ENCODE measurements around the gene OSBPL9.

The OSBPL9 gene

GRCh38 chr1:51752073-51752948, 135.4 kb downstream of the OSBPL9 start:
- Histone ChIP-seq H3K4me3 (ENCODE audit: low read length) (no peak overlapping the region), H3K9me3 (ENCODE audit: low read length) (peaks cover 2% of the 10 kb centered on the region), H3K36me3 (ENCODE audit: insufficient read depth, low read length) (peaks cover 42% of the 10 kb centered on the region), H3K4me1 (ENCODE audit: insufficient read depth, low read length) (no peaks in the 10 kb centered on the region), H2AFZ (ENCODE audit: low read depth, low read length) (no peak overlapping the region), H3K27me3 (ENCODE audit: insufficient read depth, low read length) (no peaks in the 10 kb centered on the region)

GRCh38 chr1:51753969-51754368, 137.1 kb downstream of the OSBPL9 start:
- Histone ChIP-seq H3K27me3 (ENCODE audit: insufficient read depth, low read length) (no peaks in the 10 kb centered on the region), H3K36me3 (ENCODE audit: insufficient read depth, low read length) (peaks cover 43% of the 10 kb centered on the region), H3K9me3 (ENCODE audit: low read length) (peaks cover 2% of the 10 kb centered on the region), H3K4me3 (ENCODE audit: low read length) (no peak overlapping the region), H2AFZ (ENCODE audit: low read depth, low read length) (no peak overlapping the region), H3K4me1 (ENCODE audit: insufficient read depth, low read length) (no peaks in the 10 kb centered on the region)

- Histone ChIP-seq H3K27me3 (ENCODE audit: insufficient read depth, low read length) (no peaks in the 10 kb centered on the region), H3K4me1 (ENCODE audit: insufficient read depth, low read length) (no peaks in the 10 kb centered on the region), H2AFZ (ENCODE audit: low read depth, low read length) (no peak overlapping the region), H3K4me3 (ENCODE audit: low read length) (no peak overlapping the region), H3K36me3 (ENCODE audit: insufficient read depth, low read length) (peaks cover 38% of the 10 kb centered on the region), H3K9me3 (ENCODE audit: low read length) (peaks cover 2% of the 10 kb centered on the region)
Measured at GRCh38 chr1:51754666-51755065, 137.8 kb downstream of the OSBPL9 start.

GRCh38 chr1:51755437-51755836, 138.5 kb downstream of the OSBPL9 start:
- no peaks in the 10 kb centered on the region for H3K27me3 ChIP-seq (ENCODE audit: insufficient read depth, low read length)
- H2AFZ ChIP-seq (ENCODE audit: low read depth, low read length): no peak overlapping the region
- H3K4me3 ChIP-seq (ENCODE audit: low read length): no peak overlapping the region
- peaks cover 35% of the 10 kb centered on the region for H3K36me3 ChIP-seq (ENCODE audit: insufficient read depth, low read length)
- no peaks in the 10 kb centered on the region for H3K4me1 ChIP-seq (ENCODE audit: insufficient read depth, low read length)
- peaks cover 2% of the 10 kb centered on the region for H3K9me3 ChIP-seq (ENCODE audit: low read length)

GRCh38 chr1:51756290-51756689, 139.4 kb downstream of the OSBPL9 start:
- Histone ChIP-seq H2AFZ (ENCODE audit: low read depth, low read length) (no peak overlapping the region), H3K4me3 (ENCODE audit: low read length) (no peak overlapping the region), H3K27me3 (ENCODE audit: insufficient read depth, low read length) (no peaks in the 10 kb centered on the region), H3K4me1 (ENCODE audit: insufficient read depth, low read length) (no peaks in the 10 kb centered on the region), H3K36me3 (ENCODE audit: insufficient read depth, low read length) (peaks cover 35% of the 10 kb centered on the region), H3K9me3 (ENCODE audit: low read length) (peaks cover 2% of the 10 kb centered on the region)

GRCh38 chr1:51758310-51758709, 141.4 kb downstream of the OSBPL9 start:
- H3K9me3 ChIP-seq (ENCODE audit: low read length): no peaks in the 10 kb centered on the region
- no peak overlapping the region for H2AFZ ChIP-seq (ENCODE audit: low read depth, low read length)
- H3K4me3 ChIP-seq (ENCODE audit: low read length): no peak overlapping the region
- H3K27me3 ChIP-seq (ENCODE audit: insufficient read depth, low read length): no peaks in the 10 kb centered on the region
- no peaks in the 10 kb centered on the region for H3K4me1 ChIP-seq (ENCODE audit: insufficient read depth, low read length)
- H3K36me3 ChIP-seq (ENCODE audit: insufficient read depth, low read length): peaks cover 24% of the 10 kb centered on the region

- H3K4me3 ChIP-seq (ENCODE audit: low read length): no peak overlapping the region
- no peaks in the 10 kb centered on the region for H3K27me3 ChIP-seq (ENCODE audit: insufficient read depth, low read length)
- H2AFZ ChIP-seq (ENCODE audit: low read depth, low read length): no peak overlapping the region
- H3K4me1 ChIP-seq (ENCODE audit: insufficient read depth, low read length): no peaks in the 10 kb centered on the region
- no peaks in the 10 kb centered on the region for H3K9me3 ChIP-seq (ENCODE audit: low read length)
- H3K36me3 ChIP-seq (ENCODE audit: insufficient read depth, low read length): peaks cover 19% of the 10 kb centered on the region
Measured at GRCh38 chr1:51760872-51761271, 144.0 kb downstream of the OSBPL9 start.

- Histone ChIP-seq H2AFZ (ENCODE audit: low read depth, low read length) (no peak overlapping the region), H3K4me1 (ENCODE audit: insufficient read depth, low read length) (no peaks in the 10 kb centered on the region), H3K36me3 (ENCODE audit: insufficient read depth, low read length) (peaks cover 23% of the 10 kb centered on the region), H3K9me3 (ENCODE audit: low read length) (no peaks in the 10 kb centered on the region), H3K4me3 (ENCODE audit: low read length) (no peak overlapping the region), H3K27me3 (ENCODE audit: insufficient read depth, low read length) (no peaks in the 10 kb centered on the region)
Measured at GRCh38 chr1:51761351-51761750, 144.5 kb downstream of the OSBPL9 start.

- H2AFZ ChIP-seq (ENCODE audit: low read depth, low read length): no peak overlapping the region
- no peaks in the 10 kb centered on the region for H3K4me1 ChIP-seq (ENCODE audit: insufficient read depth, low read length)
- peaks cover 51% of the 10 kb centered on the region for H3K36me3 ChIP-seq (ENCODE audit: insufficient read depth, low read length)
- H3K4me3 ChIP-seq (ENCODE audit: low read length): no peak overlapping the region
- no peaks in the 10 kb centered on the region for H3K9me3 ChIP-seq (ENCODE audit: low read length)
- no peaks in the 10 kb centered on the region for H3K27me3 ChIP-seq (ENCODE audit: insufficient read depth, low read length)
Measured at GRCh38 chr1:51768971-51769588, 152.2 kb downstream of the OSBPL9 start.

GRCh38 chr1:51776408-51776807, 159.5 kb downstream of the OSBPL9 start:
- Histone ChIP-seq H3K36me3 (ENCODE audit: insufficient read depth, low read length) (peaks cover 73% of the 10 kb centered on the region), H3K27me3 (ENCODE audit: insufficient read depth, low read length) (no peaks in the 10 kb centered on the region), H3K4me3 (ENCODE audit: low read length) (no peak overlapping the region), H3K4me1 (ENCODE audit: insufficient read depth, low read length) (no peaks in the 10 kb centered on the region), H3K9me3 (ENCODE audit: low read length) (no peaks in the 10 kb centered on the region), H2AFZ (ENCODE audit: low read depth, low read length) (no peak overlapping the region)

- H3K9me3 ChIP-seq (ENCODE audit: low read length): no peaks in the 10 kb centered on the region
- no peak overlapping the region for H3K4me3 ChIP-seq (ENCODE audit: low read length)
- H3K4me1 ChIP-seq (ENCODE audit: insufficient read depth, low read length): no peaks in the 10 kb centered on the region
- no peaks in the 10 kb centered on the region for H3K27me3 ChIP-seq (ENCODE audit: insufficient read depth, low read length)
- H3K36me3 ChIP-seq (ENCODE audit: insufficient read depth, low read length): peaks cover 80% of the 10 kb centered on the region
- H2AFZ ChIP-seq (ENCODE audit: low read depth, low read length): no peak overlapping the region
Measured at GRCh38 chr1:51780927-51781326, 164.0 kb downstream of the OSBPL9 start.

GRCh38 chr1:51784997-51785421, 168.1 kb downstream of the OSBPL9 start:
- Histone ChIP-seq H2AFZ (ENCODE audit: low read depth, low read length) (no peak overlapping the region), H3K27me3 (ENCODE audit: insufficient read depth, low read length) (no peaks in the 10 kb centered on the region), H3K4me1 (ENCODE audit: insufficient read depth, low read length) (no peaks in the 10 kb centered on the region), H3K36me3 (ENCODE audit: insufficient read depth, low read length) (peaks cover 94% of the 10 kb centered on the region), H3K9me3 (ENCODE audit: low read length) (no peaks in the 10 kb centered on the region), H3K4me3 (ENCODE audit: low read length) (no peak overlapping the region)

- Histone ChIP-seq H3K9me3 (ENCODE audit: low read length) (no peaks in the 10 kb centered on the region), H3K36me3 (ENCODE audit: insufficient read depth, low read length) (peaks cover 97% of the 10 kb centered on the region), H2AFZ (ENCODE audit: low read depth, low read length) (no peak overlapping the region)
Measured at GRCh38 chr1:51788938-51789337, 172.0 kb downstream of the OSBPL9 start.

More at GRCh38 chr1:51788938-51789337, 172.0 kb downstream of the OSBPL9 start:
- Histone ChIP-seq H3K4me1 (ENCODE audit: insufficient read depth, low read length) (no peaks in the 10 kb centered on the region), H3K27me3 (ENCODE audit: insufficient read depth, low read length) (no peaks in the 10 kb centered on the region), H3K4me3 (ENCODE audit: low read length) (no peak overlapping the region)

Measured in neuron (in vitro differentiated cells).